ENCODE data around the gene HK1.
A peak's percentile ranks its signal among the peaks of the same experiment; 100 is the strongest.
"Not testable (repeated sequence)": the region's sequence is repeated elsewhere in the genome, so short reads cannot be mapped to it uniquely, and the experiment has no call there.

The HK1 gene

DNA sequence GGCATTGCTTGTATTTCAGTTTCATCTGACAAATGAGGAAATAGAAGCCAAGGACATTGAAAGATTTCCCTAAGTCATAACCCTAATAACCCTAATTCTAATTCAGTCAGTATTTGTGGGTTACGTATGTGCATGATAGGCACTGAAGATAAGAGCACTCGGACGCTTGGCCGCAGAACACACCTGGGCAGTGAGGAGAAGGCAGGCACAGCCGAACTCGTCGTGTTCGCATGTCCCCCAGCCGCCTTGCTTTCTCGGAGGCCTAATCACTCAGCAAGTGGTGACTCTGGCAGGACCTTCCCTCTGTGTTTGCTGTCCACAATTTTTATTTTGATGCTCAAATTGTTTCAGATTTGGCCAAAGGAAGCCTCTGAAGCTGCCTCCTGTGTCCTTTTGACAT lies 34.5 kb upstream of the HK1 start:
- no peaks in the 10 kb centered on the region for H3K9me3 Mint-ChIP-seq
- CTCF ChIA-PET = interaction anchor here (1.4 kb wide), 1 partner anchor 149 kb away, joined by 4 read pairs; no protein-coding TSS in a partner anchor
- H3K36me3 Mint-ChIP-seq = no peaks in the 10 kb centered on the region

DNA sequence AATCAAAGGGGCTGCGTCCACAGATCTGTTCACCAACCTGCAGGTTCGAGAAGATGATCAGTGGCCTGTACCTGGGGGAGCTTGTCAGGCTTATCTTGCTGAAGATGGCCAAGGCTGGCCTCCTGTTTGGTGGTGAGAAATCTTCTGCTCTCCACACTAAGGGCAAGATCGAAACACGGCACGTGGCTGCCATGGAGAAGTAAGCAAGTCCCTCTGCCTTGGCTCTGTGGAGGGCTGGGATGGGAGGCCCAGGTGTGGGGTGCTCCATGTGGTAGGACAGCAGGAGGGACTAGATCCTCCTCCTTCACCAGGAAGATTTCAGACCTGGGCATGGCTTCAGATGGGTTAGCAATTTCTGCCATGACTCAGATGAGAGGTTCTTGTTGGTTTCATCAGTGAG lies 32.3 kb upstream of the HK1 start:
- H3K27ac Mint-ChIP-seq = no peak overlapping the region
- peaks cover 9% of the 10 kb centered on the region for H3K4me1 Mint-ChIP-seq
- peaks cover 11% of the 10 kb centered on the region for H3K27me3 Mint-ChIP-seq
- no peak overlapping the region for H3K4me3 Mint-ChIP-seq
- H3K36me3 Mint-ChIP-seq = peaks cover 2% of the 10 kb centered on the region
- H3K9me3 Mint-ChIP-seq = no peaks in the 10 kb centered on the region
- CTCF ChIA-PET = interaction anchor here (1.6 kb wide), 1 partner anchor 8 kb away, joined by 5 read pairs; no protein-coding TSS in a partner anchor
- DNase-seq = no peak

More for the DNA sequence above, 34.5 kb upstream of the HK1 start:
- Mint-ChIP-seq H3K27me3 (peaks cover 11% of the 10 kb centered on the region), H3K4me3 (no peak overlapping the region), H3K27ac (no peak overlapping the region), H3K4me1 (peaks cover 23% of the 10 kb centered on the region)
- DNase-seq = no peak

- CTCF ChIA-PET = interaction anchor here (1.6 kb wide), 1 partner anchor 9 kb away, joined by 5 read pairs; no protein-coding TSS in a partner anchor
- Mint-ChIP-seq H3K36me3 (peaks cover 2% of the 10 kb centered on the region), H3K9me3 (no peaks in the 10 kb centered on the region), H3K4me3 (no peak overlapping the region), H3K27me3 (peaks cover 9% of the 10 kb centered on the region), H3K27ac (no peak overlapping the region), H3K4me1 (peaks cover 5% of the 10 kb centered on the region)
- no peak for DNase-seq
Measured at GRCh38 chr10:69246581-69247312, 31.5 kb upstream of the HK1 start.

DNA sequence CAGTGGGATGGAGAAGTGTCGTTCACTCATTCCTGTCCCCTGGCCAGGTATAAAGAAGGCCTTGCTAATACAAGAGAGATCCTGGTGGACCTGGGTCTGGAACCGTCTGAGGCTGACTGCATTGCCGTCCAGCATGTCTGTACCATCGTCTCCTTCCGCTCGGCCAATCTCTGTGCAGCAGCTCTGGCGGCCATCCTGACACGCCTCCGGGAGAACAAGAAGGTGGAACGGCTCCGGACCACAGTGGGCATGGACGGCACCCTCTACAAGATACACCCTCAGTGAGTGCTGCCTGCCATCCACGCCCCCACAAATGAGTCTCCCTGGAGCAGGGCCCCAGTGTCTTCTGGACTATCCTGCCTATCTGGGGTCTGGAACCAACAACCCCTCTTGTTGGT lies 31.0 kb upstream of the HK1 start:
- no peak overlapping the region for H3K27ac Mint-ChIP-seq
- no peaks in the 10 kb centered on the region for H3K9me3 Mint-ChIP-seq
- peaks cover 2% of the 10 kb centered on the region for H3K4me1 Mint-ChIP-seq

GRCh38 chr10:69248117-69248730 lies 30.1 kb upstream of the HK1 start:
- CTCF ChIA-PET = interaction anchor here (0.9 kb wide), 1 partner anchor 8 kb away, joined by 3 read pairs; no protein-coding TSS in a partner anchor
- Mint-ChIP-seq H3K36me3 (peaks cover 3% of the 10 kb centered on the region), H3K4me3 (no peak overlapping the region), H3K4me1 (no peaks in the 10 kb centered on the region), H3K9me3 (no peaks in the 10 kb centered on the region), H3K27me3 (peaks cover 2% of the 10 kb centered on the region), H3K27ac (no peak overlapping the region)
- no peak for DNase-seq

More for the DNA sequence above, 31.0 kb upstream of the HK1 start:
- CTCF ChIA-PET = interaction anchor here (1.6 kb wide), 1 partner anchor 9 kb away, joined by 5 read pairs; no protein-coding TSS in a partner anchor
- peaks cover 6% of the 10 kb centered on the region for H3K27me3 Mint-ChIP-seq
- no peak for DNase-seq
- H3K4me3 Mint-ChIP-seq = no peak overlapping the region
- H3K36me3 Mint-ChIP-seq = peaks cover 3% of the 10 kb centered on the region

- H3K4me1 Mint-ChIP-seq = no peaks in the 10 kb centered on the region
- H3K36me3 Mint-ChIP-seq = peaks cover 3% of the 10 kb centered on the region
- H3K4me3 Mint-ChIP-seq = no peak overlapping the region
- H3K9me3 Mint-ChIP-seq = no peaks in the 10 kb centered on the region
- no peaks in the 10 kb centered on the region for H3K27me3 Mint-ChIP-seq
- CTCF ChIA-PET = no interaction called here
- DNase-seq = no peak
- no peak overlapping the region for H3K27ac Mint-ChIP-seq
Measured at GRCh38 chr10:69250041-69250440, 28.3 kb upstream of the HK1 start.

GRCh38 chr10:69251417-69251816 lies 26.9 kb upstream of the HK1 start:
- H3K36me3 Mint-ChIP-seq, DNase-seq, H3K27ac Mint-ChIP-seq, H3K27me3 Mint-ChIP-seq, H3K9me3 Mint-ChIP-seq, H3K4me3 Mint-ChIP-seq, H3K4me1 Mint-ChIP-seq, CTCF ChIA-PET: not testable (repeated sequence)

GRCh38 chr10:69253171-69253570 lies 25.1 kb upstream of the HK1 start:
- H3K9me3 Mint-ChIP-seq = no peaks in the 10 kb centered on the region
- H3K36me3 Mint-ChIP-seq = peaks cover 6% of the 10 kb centered on the region
- DNase-seq = no peak
- no peak overlapping the region for H3K4me3 Mint-ChIP-seq
- H3K27me3 Mint-ChIP-seq = no peaks in the 10 kb centered on the region
- no peaks in the 10 kb centered on the region for H3K4me1 Mint-ChIP-seq
- H3K27ac Mint-ChIP-seq = no peak overlapping the region
- CTCF ChIA-PET = interaction anchor here (0.9 kb wide), 1 partner anchor 9 kb away, joined by 3 read pairs; no protein-coding TSS in a partner anchor

- CTCF ChIA-PET = interaction anchor here (0.9 to 1.6 kb wide), 3 partner anchors 12 to 128 kb away, joined by 3 read pairs; no protein-coding TSS in a partner anchor
- H3K4me3 Mint-ChIP-seq = no peak overlapping the region
- no peaks in the 10 kb centered on the region for H3K4me1 Mint-ChIP-seq
- DNase-seq = no peak
- no peaks in the 10 kb centered on the region for H3K9me3 Mint-ChIP-seq
- H3K27ac Mint-ChIP-seq = no peak overlapping the region
- H3K27me3 Mint-ChIP-seq = no peaks in the 10 kb centered on the region
- H3K36me3 Mint-ChIP-seq = peaks cover 13% of the 10 kb centered on the region
Measured at GRCh38 chr10:69254877-69255276, 23.4 kb upstream of the HK1 start.

GRCh38 chr10:69259547-69260243 lies 18.6 kb upstream of the HK1 start:
- H3K27ac Mint-ChIP-seq = no peak overlapping the region
- no peak for DNase-seq
- CTCF ChIA-PET = no interaction called here
- H3K4me1 Mint-ChIP-seq = peaks cover 21% of the 10 kb centered on the region
- H3K9me3 Mint-ChIP-seq = no peaks in the 10 kb centered on the region
- no peak overlapping the region for H3K4me3 Mint-ChIP-seq
- H3K36me3 Mint-ChIP-seq = peaks cover 15% of the 10 kb centered on the region
- H3K27me3 Mint-ChIP-seq = no peaks in the 10 kb centered on the region

GRCh38 chr10:69261184-69261583 lies 17.1 kb upstream of the HK1 start:
- DNase-seq = no peak
- Mint-ChIP-seq H3K27ac (peak overlapping the region; percentile 30), H3K27me3 (peaks cover 3% of the 10 kb centered on the region), H3K4me1 (peaks cover 21% of the 10 kb centered on the region), H3K9me3 (no peaks in the 10 kb centered on the region), H3K36me3 (peaks cover 15% of the 10 kb centered on the region), H3K4me3 (no peak overlapping the region)
- CTCF ChIA-PET = no interaction called here

- peak overlapping the region; percentile 24 for H3K27ac Mint-ChIP-seq
- CTCF ChIA-PET = interaction anchor here (0.9 kb wide), 1 partner anchor 9 kb away, joined by 3 read pairs; no protein-coding TSS in a partner anchor
Measured at GRCh38 chr10:69262292-69262751, 16.0 kb upstream of the HK1 start.

DNA sequence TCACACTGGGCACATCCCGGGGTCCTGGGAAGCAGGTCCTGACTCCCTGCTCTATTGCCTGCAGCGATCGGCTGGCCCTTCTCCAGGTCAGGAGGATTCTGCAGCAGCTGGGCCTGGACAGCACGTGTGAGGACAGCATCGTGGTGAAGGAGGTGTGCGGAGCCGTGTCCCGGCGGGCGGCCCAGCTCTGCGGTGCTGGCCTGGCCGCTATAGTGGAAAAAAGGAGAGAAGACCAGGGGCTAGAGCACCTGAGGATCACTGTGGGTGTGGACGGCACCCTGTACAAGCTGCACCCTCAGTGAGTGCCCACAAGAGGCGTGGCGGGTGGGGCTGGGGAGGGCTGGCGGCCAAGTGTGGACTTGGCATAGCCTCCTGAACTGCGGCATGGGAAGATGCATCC lies 12.8 kb upstream of the HK1 start:
- no peak for DNase-seq
- CTCF ChIA-PET = no interaction called here
- no peaks in the 10 kb centered on the region for H3K9me3 Mint-ChIP-seq
- peaks cover 21% of the 10 kb centered on the region for H3K4me1 Mint-ChIP-seq
- no peak overlapping the region for H3K4me3 Mint-ChIP-seq
- H3K27me3 Mint-ChIP-seq = peaks cover 28% of the 10 kb centered on the region
- peaks cover 4% of the 10 kb centered on the region for H3K36me3 Mint-ChIP-seq
- no peak overlapping the region for H3K27ac Mint-ChIP-seq

More at GRCh38 chr10:69262292-69262751, 16.0 kb upstream of the HK1 start:
- peaks cover 15% of the 10 kb centered on the region for H3K36me3 Mint-ChIP-seq
- H3K4me1 Mint-ChIP-seq = peaks cover 21% of the 10 kb centered on the region
- H3K9me3 Mint-ChIP-seq = no peaks in the 10 kb centered on the region
- peaks cover 3% of the 10 kb centered on the region for H3K27me3 Mint-ChIP-seq
- DNase-seq = no peak
- H3K4me3 Mint-ChIP-seq = no peak overlapping the region

DNA sequence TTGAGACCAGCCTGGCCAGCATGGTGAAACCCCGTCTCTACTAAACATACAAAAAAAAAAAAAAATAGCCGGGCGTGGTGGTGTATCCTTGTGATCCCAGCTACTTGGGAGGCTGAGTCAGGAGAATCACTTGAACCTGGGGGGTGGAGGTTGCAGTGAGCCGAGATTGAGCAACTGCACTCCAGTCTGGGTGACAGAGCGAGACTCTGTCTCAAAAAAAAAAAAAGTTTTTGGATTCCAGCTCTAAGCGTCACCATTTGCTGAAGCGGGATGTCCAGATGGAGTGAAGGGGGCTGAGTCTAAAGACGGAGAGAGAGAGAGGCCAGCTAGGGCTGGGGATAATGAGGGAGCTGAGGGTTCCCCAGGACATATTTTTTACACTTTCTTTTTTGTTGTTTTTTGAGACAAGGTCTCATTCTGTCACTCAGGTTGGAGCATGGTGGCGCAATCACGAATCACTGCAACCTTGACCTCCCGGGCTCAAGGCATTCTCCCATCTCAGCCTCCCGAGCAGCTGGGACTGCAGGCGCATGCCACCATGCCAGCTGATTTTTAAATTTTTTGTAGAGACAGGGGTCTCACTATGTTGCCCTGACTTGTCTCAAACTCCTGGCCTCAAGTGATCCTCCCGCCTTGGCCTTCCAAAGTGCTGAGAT lies 9.4 kb upstream of the HK1 start:
- CTCF ChIA-PET = no interaction called here
- Mint-ChIP-seq H3K4me1 (peaks cover 12% of the 10 kb centered on the region), H3K27ac (no peak overlapping the region), H3K36me3 (no peaks in the 10 kb centered on the region), H3K4me3 (no peak overlapping the region), H3K9me3 (no peaks in the 10 kb centered on the region), H3K27me3 (peaks cover 28% of the 10 kb centered on the region)
- no peak for DNase-seq
